22Rv1 (cell line): Measurements from ENCODE around the gene GABBR1.

ENCODE experiments used
- H3K27ac ChIP-seq: fragments of 450-650 bp; 2 replicates; pipeline ENCODE4 v1.5.1; 2017
- CTCF ChIP-seq: fragments of 450-650 bp; IDR thresholded peaks from 2 replicates; pipeline ENCODE4 v1.5.1; 2017; ENCODE audit warnings: mild to moderate bottlenecking
- ZFX ChIP-seq: fragments of 450-650 bp; IDR thresholded peaks from 2 replicates; pipeline ENCODE4 v1.6.1; 2017; ENCODE audit warnings: antibody characterized with exemption, borderline replicate concordance

The GABBR1 gene

DNA sequence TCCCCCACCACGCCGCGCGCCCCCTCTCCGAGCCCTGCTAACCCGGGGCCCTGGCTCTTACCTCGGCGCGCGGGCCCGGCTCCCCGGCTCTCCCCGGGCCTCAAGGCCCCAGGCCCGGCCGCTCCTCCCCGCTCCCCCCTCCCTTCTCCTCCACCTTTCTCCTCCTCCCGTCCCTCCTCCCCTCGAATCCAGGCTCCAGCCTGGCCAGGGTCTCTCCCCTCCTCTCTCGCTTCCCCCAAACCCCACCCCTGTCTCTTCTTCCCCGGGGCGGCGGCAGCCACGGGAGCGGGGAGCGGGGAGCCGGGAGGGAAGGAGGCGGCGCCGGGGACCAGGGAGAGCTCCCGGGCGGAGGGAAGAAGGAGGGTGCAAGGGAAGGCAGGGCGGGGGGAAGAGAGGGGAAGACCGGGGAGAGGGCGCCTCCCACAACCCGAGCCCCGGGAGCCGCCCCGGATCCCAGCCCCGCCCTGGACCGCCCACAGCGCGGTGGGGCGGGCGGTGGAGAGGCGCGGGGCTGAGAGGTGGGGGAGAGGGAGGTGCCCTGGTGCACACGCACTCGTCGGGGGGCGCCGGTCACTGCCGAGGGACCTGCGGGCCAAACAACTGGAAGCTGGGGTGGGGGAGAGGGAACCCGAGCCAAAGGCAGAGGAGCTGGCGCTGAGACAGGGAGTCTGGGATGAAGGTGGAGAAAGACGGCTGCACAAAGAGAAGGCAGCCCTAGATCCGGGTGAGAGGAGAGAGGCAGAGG lies at the start of gene GABBR1:
TSS of gene GABBR1 (minus strand) at position 395 of the 745 bp plus-strand sequence. CDS start 798 bp downstream, outside the sequence.
- TF ChIP-seq ZFX (no peak), CTCF (no peak)
- H3K27ac ChIP-seq: no peak within 1 kb of the TSS

DNA sequence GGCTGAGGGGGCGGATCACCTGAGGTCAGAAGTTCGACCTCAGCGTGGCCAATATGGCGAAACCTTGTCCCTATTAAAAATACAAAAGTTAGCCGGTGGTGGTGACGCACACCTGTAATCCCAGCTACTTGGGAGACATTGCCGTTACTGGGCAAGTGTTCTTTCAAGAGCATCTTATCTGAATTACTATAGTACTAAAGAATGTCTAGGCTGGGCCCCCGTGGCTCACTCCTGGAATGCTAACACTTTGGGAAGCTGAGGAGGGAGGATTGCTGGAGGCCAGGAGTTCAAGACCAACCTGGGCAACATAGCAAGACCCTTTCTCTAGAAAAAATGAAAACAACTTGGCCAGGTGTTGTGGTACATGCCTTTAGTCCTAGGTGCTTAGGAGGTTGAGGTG lies 48.8 kb upstream of the GABBR1 start:
- no peak overlapping the region for H3K27ac ChIP-seq
- no peak for TF ChIP-seq CTCF
- TF ChIP-seq ZFX: no peak

GRCh38 chr6:29680904-29681303 lies 47.9 kb upstream of the GABBR1 start, which contains the start of gene ZFP57:
TSS of gene ZFP57 (minus strand) at chr6:29681152. CDS start at chr6:29677003, 4,149 bp downstream.
- H3K27ac ChIP-seq: no peak within 1 kb of the TSS
- TF ChIP-seq ZFX (no peak), CTCF (no peak)

- H3K27ac ChIP-seq: no peak overlapping the region
- TF ChIP-seq ZFX (no peak), CTCF (no peak)
Observed at GRCh38 chr6:29680416-29680815, 47.4 kb upstream of the GABBR1 start.

- no peak overlapping the region for H3K27ac ChIP-seq
- TF ChIP-seq ZFX (no peak), CTCF (no peak)
Observed at GRCh38 chr6:29679962-29680361, 47.0 kb upstream of the GABBR1 start.

DNA sequence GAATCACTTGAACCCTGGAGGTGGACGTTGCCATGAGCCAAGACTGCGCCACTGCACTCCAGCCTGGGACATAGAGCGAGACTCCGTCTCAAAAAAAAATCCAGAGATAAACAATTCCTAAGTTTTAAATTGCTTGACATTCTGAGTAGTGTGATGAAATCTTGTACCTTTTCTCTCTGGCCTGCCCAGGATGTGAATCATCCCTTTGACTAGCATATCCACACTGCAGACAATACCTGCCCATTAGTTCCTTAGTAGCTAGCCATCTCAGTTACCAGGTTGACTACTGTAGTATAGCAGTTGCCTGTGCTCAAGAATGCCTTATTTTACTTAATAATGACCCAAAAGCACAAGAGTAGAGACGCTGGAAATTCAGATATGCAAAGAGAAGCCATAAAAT lies 45.1 kb upstream of the GABBR1 start:
- no peak for TF ChIP-seq CTCF
- TF ChIP-seq ZFX: no peak
- H3K27ac ChIP-seq: no peak overlapping the region

GRCh38 chr6:29676981-29677601 lies 44.1 kb upstream of the GABBR1 start:
- no peak overlapping the region for H3K27ac ChIP-seq
- TF ChIP-seq CTCF (no peak), ZFX (no peak)
